ENCODE results near the gene ADD1.

Gene ADD1, protein sequence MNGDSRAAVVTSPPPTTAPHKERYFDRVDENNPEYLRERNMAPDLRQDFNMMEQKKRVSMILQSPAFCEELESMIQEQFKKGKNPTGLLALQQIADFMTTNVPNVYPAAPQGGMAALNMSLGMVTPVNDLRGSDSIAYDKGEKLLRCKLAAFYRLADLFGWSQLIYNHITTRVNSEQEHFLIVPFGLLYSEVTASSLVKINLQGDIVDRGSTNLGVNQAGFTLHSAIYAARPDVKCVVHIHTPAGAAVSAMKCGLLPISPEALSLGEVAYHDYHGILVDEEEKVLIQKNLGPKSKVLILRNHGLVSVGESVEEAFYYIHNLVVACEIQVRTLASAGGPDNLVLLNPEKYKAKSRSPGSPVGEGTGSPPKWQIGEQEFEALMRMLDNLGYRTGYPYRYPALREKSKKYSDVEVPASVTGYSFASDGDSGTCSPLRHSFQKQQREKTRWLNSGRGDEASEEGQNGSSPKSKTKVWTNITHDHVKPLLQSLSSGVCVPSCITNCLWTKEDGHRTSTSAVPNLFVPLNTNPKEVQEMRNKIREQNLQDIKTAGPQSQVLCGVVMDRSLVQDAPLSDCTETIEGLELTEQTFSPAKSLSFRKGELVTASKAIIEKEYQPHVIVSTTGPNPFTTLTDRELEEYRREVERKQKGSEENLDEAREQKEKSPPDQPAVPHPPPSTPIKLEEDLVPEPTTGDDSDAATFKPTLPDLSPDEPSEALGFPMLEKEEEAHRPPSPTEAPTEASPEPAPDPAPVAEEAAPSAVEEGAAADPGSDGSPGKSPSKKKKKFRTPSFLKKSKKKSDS

GRCh38 chr4:2843263-2843940, at the start of gene ADD1:
ADD1 (plus strand) TSS chr4:2843844; CDS start chr4:2875916, 32,072 bp downstream.
- DNase-seq (ENCODE audit: low read depth, low spot score) = peak; percentile 98

DNA sequence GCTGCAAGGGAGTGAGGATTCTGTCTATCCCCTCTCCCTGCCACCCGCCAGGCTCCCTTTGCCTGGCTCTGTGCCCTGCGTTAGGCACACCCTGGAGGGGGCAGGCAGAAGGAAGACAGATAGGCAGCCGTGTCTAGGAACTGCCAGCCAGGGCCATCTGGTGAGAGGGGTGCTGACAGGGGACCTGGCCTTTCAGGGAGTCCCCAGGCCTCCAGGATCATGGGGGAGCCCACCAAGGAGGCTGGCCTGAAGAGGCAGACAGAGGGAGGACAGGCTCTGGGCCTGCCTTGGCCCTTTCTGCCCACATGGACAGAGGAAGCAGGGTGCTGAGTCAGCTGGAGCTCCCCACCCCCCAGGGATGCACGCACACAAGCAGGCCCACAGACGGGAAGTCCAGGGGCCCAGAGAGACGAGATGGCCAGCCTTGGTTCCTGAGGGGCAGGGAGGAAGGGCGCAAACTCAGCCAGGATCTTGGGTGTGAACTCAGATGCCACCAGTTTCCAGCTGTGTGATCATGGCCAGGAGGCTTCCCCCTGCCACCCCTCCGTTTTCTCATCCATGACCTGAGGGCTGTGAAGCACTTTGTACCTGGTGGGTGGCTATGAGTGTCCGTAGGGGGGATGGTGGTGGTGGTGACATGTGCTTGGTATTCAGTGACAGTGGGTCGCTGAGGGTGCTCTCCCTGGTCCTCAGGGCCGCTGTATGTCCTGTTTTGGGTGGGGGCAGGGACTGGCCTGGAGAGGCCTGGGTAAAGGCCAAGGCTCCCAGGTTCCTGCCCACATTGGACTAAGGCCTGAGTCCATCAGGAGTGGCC, 49.0 kb upstream of the ADD1 start:
- DNase-seq (ENCODE audit: low read depth, low spot score) = no peak

GRCh38 chr4:2795300-2795892, 48.2 kb upstream of the ADD1 start:
- peak; percentile 44 for DNase-seq (ENCODE audit: low read depth, low spot score)

DNA sequence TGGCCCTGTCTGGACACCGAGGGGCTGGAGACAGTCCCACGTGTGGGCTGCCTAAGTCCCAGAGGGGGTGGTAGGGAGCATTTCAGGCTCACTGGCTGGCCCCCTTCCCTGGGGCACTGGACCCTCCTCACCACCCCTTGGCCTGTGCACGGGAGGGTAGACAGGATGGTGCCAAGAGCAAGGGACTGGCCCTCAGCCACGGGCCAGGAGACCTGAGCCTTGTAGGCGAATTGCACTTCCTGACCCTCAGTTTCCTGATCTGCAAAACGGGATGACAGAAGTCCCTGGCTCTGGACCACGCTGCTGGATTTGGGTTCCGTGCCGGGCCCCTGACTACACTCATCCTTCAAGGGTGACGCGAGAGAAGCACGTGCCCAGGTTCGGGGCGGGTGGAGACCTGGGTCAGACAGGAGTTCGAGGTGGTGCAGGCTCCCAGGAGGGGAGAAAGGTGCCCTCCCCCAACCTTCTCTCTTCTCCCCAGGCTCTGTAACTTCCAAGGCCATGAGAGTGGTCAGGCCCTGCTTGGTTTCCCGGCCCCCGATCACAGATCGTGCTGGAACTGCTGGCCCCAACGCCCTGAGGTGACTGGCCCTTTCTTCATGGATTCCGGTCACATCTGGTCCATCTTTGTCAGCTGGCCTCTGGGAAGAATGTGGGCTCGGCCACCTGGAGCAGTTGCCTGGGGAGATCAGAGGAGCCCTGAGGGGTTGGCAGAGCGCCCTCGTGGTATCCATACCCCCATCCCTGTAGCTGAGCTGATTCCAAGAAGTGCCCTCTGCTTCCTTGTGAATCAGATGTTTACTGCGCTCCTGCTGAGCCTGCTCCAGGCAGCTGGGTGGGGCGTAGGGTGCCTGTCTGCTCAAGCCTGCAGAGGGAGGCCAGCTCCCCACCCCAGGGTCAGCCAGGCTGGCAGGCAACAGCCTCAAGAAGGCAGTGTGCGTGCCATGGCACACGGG, 47.5 kb upstream of the ADD1 start:
- peak; percentile 57 for DNase-seq (ENCODE audit: low read depth, low spot score)

GRCh38 chr4:2796849-2797544, 46.6 kb upstream of the ADD1 start:
- no peak for DNase-seq (ENCODE audit: low read depth, low spot score)

GRCh38 chr4:2797545-2798305, 45.9 kb upstream of the ADD1 start:
- DNase-seq (ENCODE audit: low read depth, low spot score) = no peak

- DNase-seq (ENCODE audit: low read depth, low spot score) = peak; percentile 23
These were observed 45.0 kb upstream of the ADD1 start for GRCh38 chr4:2798399-2799223.

DNA sequence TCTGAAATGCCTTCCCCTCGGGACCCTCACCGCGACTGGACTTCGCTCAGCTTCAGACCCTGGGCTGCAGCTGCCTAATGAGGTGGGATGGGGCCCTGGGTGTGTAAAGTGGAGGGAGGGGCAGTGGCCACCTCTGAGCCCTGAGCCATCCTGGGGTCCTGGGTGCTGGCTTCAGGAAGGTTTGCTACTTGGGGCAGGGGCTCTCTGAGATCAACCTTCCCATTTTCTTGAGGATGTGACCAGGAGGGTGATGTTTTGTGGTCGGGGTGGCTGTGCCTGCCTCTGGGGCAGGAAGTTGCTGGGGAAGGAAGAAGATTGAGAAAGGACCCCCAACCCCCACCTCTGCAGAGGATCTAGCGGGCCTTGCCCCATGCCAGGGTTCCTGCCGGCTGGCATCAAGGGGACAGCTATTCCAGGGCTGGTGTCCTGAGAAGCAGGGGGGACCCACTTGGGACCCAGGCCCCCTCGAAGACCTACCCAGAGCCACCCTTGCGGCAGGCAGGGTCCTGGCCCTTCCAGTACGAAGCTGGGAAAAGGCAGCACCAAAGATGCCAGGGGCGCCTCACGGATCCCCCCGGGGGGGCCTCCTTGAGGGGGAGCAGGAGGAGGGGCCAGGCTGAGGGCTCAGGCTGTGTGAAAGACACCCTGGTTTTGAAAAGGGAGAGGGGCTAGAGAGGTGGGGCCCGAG, 44.3 kb upstream of the ADD1 start:
- no peak for DNase-seq (ENCODE audit: low read depth, low spot score)

DNA sequence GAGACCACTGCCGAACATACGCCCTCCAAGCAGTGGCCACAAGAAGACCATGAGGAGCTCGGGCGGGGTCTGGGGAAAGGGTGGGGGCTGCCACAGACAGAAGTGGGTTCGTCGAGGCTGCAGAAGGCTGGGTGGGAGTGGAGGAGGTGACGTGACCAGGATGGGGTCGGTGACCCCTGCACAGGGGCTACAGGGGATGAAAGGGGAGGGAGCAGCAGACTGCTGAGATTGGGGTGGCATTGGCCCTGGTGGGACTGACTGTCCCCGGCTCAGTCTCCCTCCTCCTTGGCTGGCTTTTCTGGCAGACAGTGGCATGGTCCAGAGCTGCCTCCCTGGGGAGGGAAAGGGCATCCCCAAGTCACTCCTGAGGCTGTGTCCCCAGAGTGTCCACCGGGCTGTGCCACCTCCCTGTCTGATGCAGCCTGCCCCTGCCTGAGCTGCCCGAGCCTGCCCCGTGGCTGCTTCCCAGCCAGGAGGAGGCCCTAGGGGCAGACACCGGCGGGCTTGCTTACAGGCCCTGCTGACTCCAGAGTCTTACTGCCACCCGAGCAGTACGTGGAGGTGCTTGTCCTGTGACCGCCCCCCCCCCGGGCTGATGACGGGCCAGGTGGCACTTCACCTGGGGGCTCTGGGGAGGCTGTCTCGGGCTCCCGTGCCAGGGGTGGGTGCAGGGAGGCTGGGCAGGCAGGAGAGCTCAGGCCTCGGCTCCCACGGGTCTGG, 43.5 kb upstream of the ADD1 start:
- no peak for DNase-seq (ENCODE audit: low read depth, low spot score)

DNA sequence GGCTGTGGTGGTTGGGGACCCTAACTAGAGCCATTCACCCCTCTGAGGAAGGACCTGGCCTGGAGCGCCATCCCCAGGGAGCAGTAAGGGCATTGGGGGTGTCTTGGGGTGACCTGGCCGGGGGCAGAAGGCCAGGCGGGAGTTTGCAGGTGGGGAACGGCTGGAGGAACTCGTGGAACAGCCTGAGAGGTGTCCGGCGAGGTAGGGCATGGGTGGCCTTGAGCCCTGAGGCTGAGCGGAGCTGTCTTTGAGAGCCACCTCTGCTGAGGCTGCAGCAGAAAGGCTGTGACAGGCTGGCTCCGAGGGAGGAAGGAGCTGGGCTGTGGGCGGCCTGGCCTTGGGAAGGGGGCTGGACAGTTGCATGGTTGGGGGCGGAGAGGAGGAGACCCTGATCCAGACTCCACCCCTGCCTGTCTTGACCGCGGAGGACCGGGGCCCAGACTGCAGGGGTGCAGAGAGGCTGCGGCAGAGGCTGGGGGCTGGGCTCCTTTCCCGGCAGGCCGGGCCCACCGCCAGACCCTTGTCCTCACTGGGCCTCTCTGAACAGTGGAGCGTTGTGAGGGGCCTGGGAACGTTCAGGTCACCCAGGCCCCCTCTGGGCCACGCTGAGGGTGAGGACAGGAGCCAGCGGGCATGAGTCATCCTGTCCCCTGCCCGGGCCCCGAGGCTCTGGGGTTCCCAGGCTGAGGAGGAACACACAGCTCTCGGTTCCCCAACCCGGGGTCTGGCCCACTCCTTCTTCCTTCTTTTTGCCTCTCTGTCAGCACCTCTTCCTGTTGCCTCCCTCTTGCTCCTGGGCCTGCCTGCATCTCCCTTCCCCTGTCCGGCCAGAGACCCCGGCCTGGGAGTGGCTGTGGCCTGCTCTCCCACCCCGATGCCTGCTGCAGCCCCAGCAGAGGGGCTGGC, 42.7 kb upstream of the ADD1 start:
- DNase-seq (ENCODE audit: low read depth, low spot score) = peak; percentile 85

- no peak for DNase-seq (ENCODE audit: low read depth, low spot score)
These were observed 40.8 kb upstream of the ADD1 start for GRCh38 chr4:2802618-2803531.

DNA sequence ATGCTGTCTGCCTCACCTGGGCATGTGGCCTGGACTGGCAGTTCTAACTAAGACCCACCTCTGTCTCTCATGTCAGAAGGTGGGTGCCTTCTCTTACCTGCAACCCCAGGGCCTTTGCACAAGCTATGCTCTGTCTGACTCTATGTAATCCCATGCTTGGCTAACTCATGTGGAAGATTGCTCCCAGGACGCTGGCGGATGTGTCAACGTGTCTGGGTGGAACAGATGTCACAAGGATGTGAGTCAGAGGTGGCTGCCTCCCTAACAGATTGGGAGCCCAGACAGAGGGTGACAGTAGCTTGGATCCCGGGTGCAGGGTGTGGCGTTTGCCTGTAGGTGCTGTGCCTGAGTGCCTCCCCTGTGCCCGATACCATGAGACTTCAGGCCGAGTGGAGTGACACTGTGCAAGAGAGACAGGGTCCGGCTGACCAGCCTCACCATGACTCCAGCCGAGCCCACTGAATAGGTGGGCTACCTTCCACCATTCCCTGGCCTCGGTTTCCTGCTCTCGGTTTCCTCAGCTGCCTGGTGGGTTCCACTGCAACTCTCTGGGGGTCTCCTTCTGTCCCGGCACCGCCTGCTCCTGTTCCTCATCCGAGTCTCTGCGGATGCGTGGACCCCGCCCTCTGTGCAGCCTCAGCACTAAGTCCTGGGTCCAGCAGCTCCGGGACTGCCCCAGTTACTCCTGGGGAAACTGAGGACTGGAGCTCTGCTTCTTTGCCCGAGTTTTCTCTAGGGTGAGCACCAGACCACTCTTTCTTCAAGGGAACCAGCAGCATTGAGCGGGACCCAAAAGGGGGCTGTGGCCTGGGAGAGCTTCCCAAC, 39.8 kb upstream of the ADD1 start:
- DNase-seq (ENCODE audit: low read depth, low spot score) = no peak

- DNase-seq (ENCODE audit: low read depth, low spot score) = no peak
These were observed 39.1 kb upstream of the ADD1 start for GRCh38 chr4:2804449-2804972.

All from ELF-1 (cell line).